Upper lobe of right lung (tissue), 1 donor: ENCODE results near the gene NOTUM. TPM values are rescaled to one million over a fixed set of nuclear protein-coding genes. Genes with fewer than 3 reads are reported as not detected.

Experiments
- ATAC-seq: fragments of 200-7000 bp; cut with Tn5 transposase; one replicate; pipeline ENCODE4 v1.9.1; 2020; ENCODE audit warnings: mild to moderate bottlenecking, moderate library complexity
- DNase-seq: peaks from one replicate; pipeline ENCODE4 v3.0.0-alpha.2; 2020
- H3K27ac ChIP-seq: fragments of 200-600 bp; one replicate; pipeline ENCODE4 v1.8.0; 2022
- H3K27me3 ChIP-seq: fragments of 200-600 bp; one replicate; pipeline ENCODE4 v1.8.0; 2022; ENCODE audit warnings: mild to moderate bottlenecking
- H3K36me3 ChIP-seq: fragments of 200-600 bp; one replicate; pipeline ENCODE4 v1.8.0; 2022
- H3K4me1 ChIP-seq: fragments of 200-600 bp; one replicate; pipeline ENCODE4 v1.8.0; 2022
- H3K4me3 ChIP-seq: fragments of 200-600 bp; one replicate; pipeline ENCODE4 v1.8.0; 2022; ENCODE audit warnings: mild to moderate bottlenecking
- H3K9me3 ChIP-seq: fragments of 200-600 bp; one replicate; pipeline ENCODE4 v1.8.0; 2022
- CTCF ChIP-seq: fragments of 200-600 bp; IDR thresholded peaks from one replicate; pipeline ENCODE4 v1.8.0; 2022; ENCODE audit warnings: antibody characterized with exemption
- intact Hi-C: fragments of 100-400 bp; cut with DNase I; formaldehyde crosslinking; loops from one replicate; pipeline ENCODE4 v1.11.0; 2022
- total RNA-seq: library from RNA; stranded (reverse); fragmentation: NEBNext Ultra II Directional; extraction: Animal tissue kit (Norgen Biotek cat#: 25700); gene quantifications from one replicate; pipeline ENCODE4 v1.2.1, GENCODE V29; 2021
- donor health status: DM: no; HTN: yes; CAD: no; lungs with severe emphysema.

Gene NOTUM
- total RNA-seq, 1 donor from 2014 or later, result 6.1 TPM

- TF ChIP-seq CTCF, result no peak
- ATAC-seq, result no peak
- intact Hi-C loops, result no loop called here
- peaks cover 14% of the 10 kb centered on the region for H3K4me1 ChIP-seq
- no peak for DNase-seq
- H3K9me3 ChIP-seq, result no peaks in the 10 kb centered on the region
- no peak overlapping the region for H3K27ac ChIP-seq
- H3K4me3 ChIP-seq, result no peak overlapping the region
- H3K27me3 ChIP-seq, result peaks cover 12% of the 10 kb centered on the region
- H3K36me3 ChIP-seq, result no peaks in the 10 kb centered on the region
These were observed 21.8 kb downstream of the NOTUM start for GRCh38 chr17:81939218-81939617.

DNA sequence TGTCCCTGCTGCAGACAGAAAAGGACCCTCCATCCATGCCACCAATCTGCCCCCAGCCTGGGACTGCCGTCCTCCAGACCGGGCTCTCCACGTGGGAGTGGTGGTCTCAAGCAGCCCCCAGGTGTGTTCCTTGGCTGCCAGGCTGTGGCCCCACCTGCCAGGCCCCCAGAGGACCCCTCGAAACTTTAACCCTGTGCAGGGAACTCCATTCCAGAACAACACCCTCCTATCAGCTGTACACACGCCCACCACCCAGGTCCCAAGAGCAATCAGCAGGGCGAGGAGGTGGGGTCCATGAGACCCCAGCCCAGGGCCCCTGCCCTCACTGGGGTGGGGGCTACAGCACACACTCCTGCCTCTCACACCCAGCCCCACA is 25.3 kb downstream of the NOTUM start:
- Histone ChIP-seq H3K4me1 (peaks cover 14% of the 10 kb centered on the region), H3K27ac (no peak overlapping the region), H3K9me3 (no peaks in the 10 kb centered on the region), H3K27me3 (no peaks in the 10 kb centered on the region), H3K36me3 (no peaks in the 10 kb centered on the region), H3K4me3 (no peak overlapping the region)
- DNase-seq (no peak), ATAC-seq (no peak)
- TF ChIP-seq CTCF, result no peak
- intact Hi-C loops, result no loop called here

GRCh38 chr17:81934850-81935708 is 25.9 kb downstream of the NOTUM start:
- DNase-seq, result peak; percentile 64
- intact Hi-C loops, result no loop called here
- TF ChIP-seq CTCF, result no peak
- ATAC-seq, result no peak
- Histone ChIP-seq H3K27ac (no peak overlapping the region), H3K27me3 (no peaks in the 10 kb centered on the region), H3K4me1 (peaks cover 14% of the 10 kb centered on the region), H3K36me3 (no peaks in the 10 kb centered on the region), H3K4me3 (no peak overlapping the region), H3K9me3 (no peaks in the 10 kb centered on the region)

- ATAC-seq (no peak), DNase-seq (no peak)
- H3K4me3 ChIP-seq, result no peak overlapping the region
- intact Hi-C loops, result no loop called here
- no peaks in the 10 kb centered on the region for H3K9me3 ChIP-seq
- H3K4me1 ChIP-seq, result peaks cover 14% of the 10 kb centered on the region
- no peak for TF ChIP-seq CTCF
- no peaks in the 10 kb centered on the region for H3K27me3 ChIP-seq
- H3K36me3 ChIP-seq, result no peaks in the 10 kb centered on the region
- no peak overlapping the region for H3K27ac ChIP-seq
These were observed 26.8 kb downstream of the NOTUM start for GRCh38 chr17:81934098-81934757.

DNA sequence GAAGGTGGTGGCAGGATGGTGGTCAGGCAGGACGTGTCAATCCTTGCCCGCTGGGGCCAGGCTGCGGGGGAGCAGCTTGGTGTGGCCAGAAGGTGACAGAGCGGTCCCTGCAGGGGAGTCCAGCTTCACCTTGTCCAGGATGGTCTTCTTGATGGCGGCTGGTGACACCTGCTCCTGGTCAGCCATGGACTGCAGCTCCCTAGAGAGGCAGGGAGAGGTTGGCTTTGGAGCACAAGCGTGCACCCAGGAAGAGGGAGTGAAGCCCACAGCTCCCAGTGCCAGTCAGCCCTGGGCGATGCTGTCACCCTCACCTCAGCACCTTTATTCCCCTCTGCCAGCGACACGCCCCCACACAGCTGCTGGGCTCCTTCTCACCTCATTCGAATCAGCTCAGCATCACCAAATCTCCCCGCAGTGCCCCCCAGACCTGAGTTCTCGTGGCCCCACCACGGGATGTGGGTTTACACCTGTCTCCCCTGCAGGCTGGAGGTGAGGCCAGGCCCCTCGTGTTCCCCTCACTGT is 27.7 kb downstream of the NOTUM start:
- H3K27me3 ChIP-seq, result no peaks in the 10 kb centered on the region
- H3K4me1 ChIP-seq, result peaks cover 23% of the 10 kb centered on the region
- H3K9me3 ChIP-seq, result no peaks in the 10 kb centered on the region
- ATAC-seq (no peak), DNase-seq (peak; percentile 66)
- H3K27ac ChIP-seq, result no peak overlapping the region
- H3K36me3 ChIP-seq, result no peaks in the 10 kb centered on the region
- no peak overlapping the region for H3K4me3 ChIP-seq
- intact Hi-C loops, result no loop called here
- no peak for TF ChIP-seq CTCF
